ENCODE measurements around the gene SIVA1.

The SIVA1 gene

GRCh38 chr14:104769324-104770071 lies 16.6 kb downstream of the SIVA1 start:
- FAIRE-seq (no peak), DNase-seq (ENCODE audit: insufficient read length, low spot score) (no peak)
- TF ChIP-seq CTCF (IDR thresholded peaks at IDR 0.05; ENCODE audit: insufficient read depth, missing control alignments): no peak

GRCh38 chr14:104770072-104770579 lies 17.2 kb downstream of the SIVA1 start:
- no peak for FAIRE-seq
- DNase-seq (ENCODE audit: insufficient read length, low spot score): no peak
- no peak for TF ChIP-seq CTCF (IDR thresholded peaks at IDR 0.05; ENCODE audit: insufficient read depth, missing control alignments)

GRCh38 chr14:104770851-104771272 lies 17.9 kb downstream of the SIVA1 start:
- DNase-seq (ENCODE audit: insufficient read length, low spot score) (no peak), FAIRE-seq (no peak)
- TF ChIP-seq CTCF (IDR thresholded peaks at IDR 0.05; ENCODE audit: insufficient read depth, missing control alignments): peak; percentile 12

GRCh38 chr14:104771374-104771773 lies 18.4 kb downstream of the SIVA1 start:
- no peak for DNase-seq (ENCODE audit: insufficient read length, low spot score)
- TF ChIP-seq CTCF (IDR thresholded peaks at IDR 0.05; ENCODE audit: insufficient read depth, missing control alignments): no peak
- FAIRE-seq: no peak

- FAIRE-seq (no peak), DNase-seq (ENCODE audit: insufficient read length, low spot score) (no peak)
- no peak for TF ChIP-seq CTCF (IDR thresholded peaks at IDR 0.05; ENCODE audit: insufficient read depth, missing control alignments)
Measured at GRCh38 chr14:104771918-104772706, 19.2 kb downstream of the SIVA1 start.

- no peak for FAIRE-seq
Measured at GRCh38 chr14:104772707-104773504, 20.0 kb downstream of the SIVA1 start.

More at GRCh38 chr14:104772707-104773504, 20.0 kb downstream of the SIVA1 start:
- TF ChIP-seq CTCF (IDR thresholded peaks at IDR 0.05; ENCODE audit: insufficient read depth, missing control alignments): no peak
- DNase-seq (ENCODE audit: insufficient read length, low spot score): no peak
